Stimulated activated CD4-positive, alpha-beta T cell treated with anti-CD3 and anti-CD28 coated beads, Interleukin-4, amount 100 ng/mL, for 24 hours (primary cell): ENCODE measurements around the gene GABRA1.

ENCODE experiments used
- DNase-seq: peaks from one replicate; pipeline ENCODE4 v3.0.0-alpha.2; 2020

Gene GABRA1

GRCh38 chr5:161847941-161848391 lies at the start of gene GABRA1:
TSS of gene GABRA1 (plus strand) at chr5:161848120. CDS start at chr5:161850811, 2,691 bp downstream.
- no peak for DNase-seq

- DNase-seq: no peak
These were observed 48.6 kb upstream of the GABRA1 start for GRCh38 chr5:161799316-161799715.

- no peak for DNase-seq
These were observed 43.7 kb upstream of the GABRA1 start for GRCh38 chr5:161804263-161804662.

- no peak for DNase-seq
These were observed 1.2 kb upstream of the GABRA1 start for GRCh38 chr5:161846746-161847145.

DNA sequence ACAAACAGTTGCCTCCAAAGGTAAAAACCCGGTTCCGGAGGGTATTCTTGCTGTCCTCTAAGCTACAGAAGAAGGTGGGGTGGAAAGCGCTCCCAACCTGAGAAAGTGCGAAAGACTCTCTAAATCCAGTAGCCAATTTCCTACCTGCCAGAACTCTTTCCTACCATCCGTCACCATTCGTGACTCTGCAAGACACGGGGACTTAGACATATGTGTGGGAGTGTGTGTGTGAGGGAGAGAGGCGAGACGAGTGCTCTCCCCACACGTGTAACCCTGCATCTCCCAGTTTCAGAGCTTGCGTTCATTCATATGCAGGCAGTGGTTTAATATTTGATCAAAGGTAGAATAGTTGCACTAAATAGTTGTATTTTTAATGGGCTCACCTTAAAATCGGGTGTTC lies 473 bp upstream of the GABRA1 start:
- no peak for DNase-seq

DNA sequence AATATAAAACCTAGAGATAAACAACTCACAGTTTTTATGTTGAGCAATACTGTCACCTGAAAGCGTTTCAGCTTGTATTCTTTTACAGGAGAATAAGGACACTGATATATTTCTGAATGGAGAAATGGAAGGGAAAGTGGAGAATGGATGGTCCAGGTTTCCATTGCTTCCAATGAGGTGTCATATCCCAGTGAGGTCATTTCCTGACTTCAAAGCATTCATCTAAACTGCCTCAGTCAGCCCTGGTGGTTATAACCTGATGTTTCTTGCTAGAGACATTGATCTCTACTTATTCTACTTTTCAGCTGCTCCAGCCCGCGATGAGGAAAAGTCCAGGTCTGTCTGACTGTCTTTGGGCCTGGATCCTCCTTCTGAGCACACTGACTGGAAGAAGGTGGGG lies 2.6 kb downstream of the GABRA1 start:
- no peak for DNase-seq

GRCh38 chr5:161851691-161852299 lies 3.9 kb downstream of the GABRA1 start:
- no peak for DNase-seq

DNA sequence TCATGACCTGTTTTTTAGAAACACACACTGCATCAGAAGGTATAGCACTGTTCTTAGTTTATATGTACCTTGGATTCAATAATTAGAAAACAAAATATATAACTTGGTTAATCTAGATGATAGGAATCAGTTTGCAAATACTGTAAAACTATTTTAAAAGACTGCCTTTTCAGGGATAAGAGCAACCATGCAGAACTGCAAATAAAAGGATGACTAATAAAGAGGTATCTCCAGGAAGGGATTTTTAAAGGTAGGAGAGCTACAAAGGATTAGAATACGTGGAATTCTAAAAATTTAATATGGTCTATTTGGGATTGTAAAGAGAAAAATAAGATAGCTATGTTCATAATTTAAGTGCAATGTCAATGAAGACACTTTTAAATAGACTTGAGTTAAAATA lies 9.4 kb downstream of the GABRA1 start:
- no peak for DNase-seq

GRCh38 chr5:161863259-161863658 lies 15.3 kb downstream of the GABRA1 start:
- no peak for DNase-seq

- DNase-seq: no peak
These were observed 15.9 kb downstream of the GABRA1 start for GRCh38 chr5:161863811-161864210.

DNA sequence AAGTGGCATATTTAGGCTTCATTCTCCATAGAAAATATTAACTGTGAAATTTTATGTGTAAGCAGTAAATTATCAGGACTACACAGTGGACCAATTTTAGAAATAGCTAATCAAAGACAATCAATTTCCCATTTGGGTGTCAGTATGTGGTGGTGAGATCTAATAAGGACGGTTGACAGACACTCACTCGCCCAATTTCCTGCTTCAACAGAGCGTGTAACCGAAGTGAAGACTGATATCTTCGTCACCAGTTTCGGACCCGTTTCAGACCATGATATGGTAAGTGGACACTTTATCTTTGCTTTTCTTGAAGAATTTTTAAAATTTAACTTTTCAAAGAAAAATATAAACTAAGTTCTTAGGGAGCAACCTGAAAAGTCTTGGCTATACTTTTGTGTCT lies 17.6 kb downstream of the GABRA1 start:
- no peak for DNase-seq

DNA sequence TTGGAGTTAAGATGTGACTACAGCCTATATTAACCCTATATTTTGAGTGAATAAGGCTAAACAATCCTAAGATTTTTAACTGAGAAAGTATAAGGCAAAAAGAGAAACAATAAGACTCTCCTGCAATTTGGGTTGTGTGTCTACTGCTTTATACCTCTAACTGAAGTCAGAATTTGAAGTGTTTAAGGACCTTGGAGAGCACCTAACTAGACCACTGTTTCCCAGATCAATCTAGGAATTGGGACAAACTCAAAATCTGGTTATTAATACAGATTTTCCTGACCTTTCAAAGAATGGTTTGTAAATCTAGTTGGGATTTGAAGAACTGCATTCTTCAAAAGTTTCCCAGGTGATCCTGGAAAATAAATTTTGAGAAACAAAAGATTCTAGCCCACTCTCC lies 42.1 kb downstream of the GABRA1 start:
- DNase-seq: no peak

DNA sequence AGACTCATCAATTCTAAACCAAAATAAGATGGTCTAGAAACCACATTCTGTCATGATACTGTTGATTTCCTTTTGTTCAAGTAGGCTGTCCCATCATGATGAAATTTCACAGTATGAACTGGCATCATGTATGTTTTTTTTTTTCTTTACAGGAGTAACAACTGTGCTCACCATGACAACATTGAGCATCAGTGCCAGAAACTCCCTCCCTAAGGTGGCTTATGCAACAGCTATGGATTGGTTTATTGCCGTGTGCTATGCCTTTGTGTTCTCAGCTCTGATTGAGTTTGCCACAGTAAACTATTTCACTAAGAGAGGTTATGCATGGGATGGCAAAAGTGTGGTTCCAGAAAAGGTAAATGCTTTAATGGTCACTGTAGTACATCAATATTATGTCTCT lies 47.6 kb downstream of the GABRA1 start:
- DNase-seq: no peak

GRCh38 chr5:161897033-161897432 lies 49.1 kb downstream of the GABRA1 start:
- no peak for DNase-seq

- DNase-seq: no peak
These were observed 51.7 kb downstream of the GABRA1 start for GRCh38 chr5:161899590-161899989.

- DNase-seq: no peak
These were observed 53.1 kb downstream of the GABRA1 start for GRCh38 chr5:161900981-161901380.

GRCh38 chr5:161921781-161922180 lies 73.9 kb downstream of the GABRA1 start:
- no peak for DNase-seq

GRCh38 chr5:161924270-161924669 lies 76.3 kb downstream of the GABRA1 start:
- no peak for DNase-seq

DNA sequence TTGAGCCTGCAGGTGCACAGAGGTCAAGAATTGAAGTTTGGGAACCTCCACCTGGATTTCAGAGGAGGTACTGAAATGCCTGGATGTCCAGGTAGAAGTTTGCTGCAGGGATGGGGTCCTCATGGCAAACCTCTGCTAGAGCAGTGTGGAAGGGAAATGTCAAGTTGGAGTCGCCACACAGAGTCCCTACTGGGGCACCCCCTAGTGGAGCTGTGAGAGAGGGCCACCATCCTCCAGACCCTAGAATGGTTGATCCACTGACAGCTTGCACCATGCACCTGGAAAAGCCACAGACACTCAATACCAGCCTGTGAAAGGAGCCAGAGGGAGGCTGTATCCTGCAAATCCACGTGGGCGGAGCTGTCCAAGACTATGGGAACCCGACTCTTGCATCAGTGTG lies 78.0 kb downstream of the GABRA1 start:
- DNase-seq: no peak

GRCh38 chr5:161934486-161934885 lies 86.6 kb downstream of the GABRA1 start:
- no peak for DNase-seq

GRCh38 chr5:161944974-161945373 lies 97.1 kb downstream of the GABRA1 start:
- DNase-seq: no peak

GRCh38 chr5:161946911-161947310 lies 99.0 kb downstream of the GABRA1 start:
- no peak for DNase-seq
